ENCODE results near the gene CASTOR1.

Gene CASTOR1

DNA sequence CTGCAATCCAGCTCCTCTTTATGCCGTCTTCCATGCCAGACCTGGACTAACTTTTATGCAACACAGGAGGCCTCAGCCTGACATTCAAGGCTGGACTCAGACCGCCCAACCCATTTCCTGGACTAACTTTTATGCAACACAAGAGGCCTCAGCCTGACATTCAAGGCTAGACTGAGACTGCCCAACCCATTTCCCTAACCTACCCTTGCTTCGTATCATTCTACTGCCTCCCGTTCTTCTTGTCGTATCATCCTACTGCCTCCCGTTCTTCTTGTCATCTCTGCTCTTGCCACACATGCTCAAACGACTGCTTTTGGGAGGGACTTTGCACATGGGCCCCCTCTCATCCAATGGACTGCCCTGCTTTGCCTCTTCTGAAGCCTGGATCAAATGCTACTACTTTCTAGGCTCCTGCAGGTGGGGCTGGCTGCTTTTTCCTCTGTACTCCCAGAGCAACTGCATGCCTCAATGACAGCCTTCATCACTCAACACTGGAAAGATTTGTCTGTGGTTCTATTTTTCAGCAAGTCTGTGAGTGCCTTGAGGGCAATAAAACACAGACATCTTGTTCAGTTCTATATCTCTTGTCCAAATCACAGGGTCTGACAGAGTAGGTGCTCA, 29.6 kb upstream of the CASTOR1 start:
- no peak for DNase-seq

GRCh38 chr22:30317778-30318177, 28.5 kb upstream of the CASTOR1 start:
- DNase-seq: no peak

DNA sequence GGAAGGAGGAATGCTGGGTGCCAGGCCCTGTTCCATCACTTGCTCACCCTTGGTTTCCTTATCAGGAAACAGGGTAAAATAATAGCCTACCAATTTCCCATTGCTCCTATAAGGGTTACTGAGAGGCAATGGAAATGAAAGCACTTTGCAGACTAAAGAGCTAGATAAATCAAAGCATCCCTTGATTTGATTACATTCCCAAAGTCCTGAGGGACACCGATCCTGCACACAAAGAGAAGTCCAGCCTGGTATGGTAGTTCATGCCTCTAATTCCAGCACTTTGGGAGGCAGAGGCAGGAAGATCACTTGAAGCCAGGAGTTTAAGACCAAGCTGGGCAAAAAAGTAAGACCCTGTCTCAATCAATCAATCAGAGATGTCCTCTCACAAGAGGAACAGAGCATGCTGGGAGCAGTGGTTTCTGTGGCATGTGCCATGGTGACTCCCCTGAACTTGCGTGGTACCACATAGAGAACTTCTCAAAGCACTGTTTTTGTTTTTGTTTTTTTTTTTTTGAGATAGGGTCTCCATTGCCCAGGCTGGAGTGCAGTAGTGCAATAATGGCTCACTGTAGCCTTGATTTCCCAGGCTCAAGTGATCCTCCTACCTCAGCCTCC, 26.8 kb upstream of the CASTOR1 start:
- DNase-seq: no peak

DNA sequence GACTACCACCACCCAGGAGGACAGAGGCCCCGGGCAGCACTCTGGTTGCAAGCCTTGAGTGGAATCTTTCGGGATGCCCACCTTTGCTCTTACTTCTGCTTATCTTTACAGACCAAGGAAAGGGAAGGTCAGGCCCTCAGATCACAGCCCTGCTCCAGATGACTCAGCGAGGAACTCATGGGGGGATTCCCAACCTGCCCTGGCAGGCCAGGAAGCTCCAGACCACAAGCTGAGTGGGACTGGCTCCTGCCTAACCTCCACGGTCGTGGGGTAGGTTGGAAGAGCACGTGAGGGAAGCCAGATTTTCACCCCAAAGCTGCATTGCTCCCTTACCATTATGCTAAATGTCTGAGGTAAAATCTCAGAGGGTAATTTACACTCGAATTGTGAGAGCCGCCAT, 25.6 kb upstream of the CASTOR1 start:
- DNase-seq: peak; percentile 62

- no peak for DNase-seq
These were observed 24.4 kb upstream of the CASTOR1 start for GRCh38 chr22:30313527-30314363.

DNA sequence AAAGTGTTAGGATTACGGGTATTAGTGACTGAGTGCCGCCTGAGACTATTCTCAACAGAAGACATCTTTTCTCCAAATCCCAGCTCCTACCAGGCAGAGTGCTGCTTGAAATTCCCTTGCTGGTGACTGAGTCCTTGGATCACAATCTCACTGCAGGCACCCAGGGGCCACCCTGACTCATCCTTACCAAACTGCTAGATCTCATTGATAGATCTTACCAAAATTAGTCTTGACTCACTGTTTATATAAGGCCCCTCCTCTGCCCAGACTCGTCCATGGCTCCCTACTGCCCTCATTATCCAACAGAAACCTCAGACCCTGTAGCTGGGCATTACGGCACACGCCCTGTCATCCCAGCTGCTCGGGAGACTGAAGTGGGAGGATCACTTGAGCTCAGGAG, 22.7 kb upstream of the CASTOR1 start:
- peak; percentile 46 for DNase-seq

DNA sequence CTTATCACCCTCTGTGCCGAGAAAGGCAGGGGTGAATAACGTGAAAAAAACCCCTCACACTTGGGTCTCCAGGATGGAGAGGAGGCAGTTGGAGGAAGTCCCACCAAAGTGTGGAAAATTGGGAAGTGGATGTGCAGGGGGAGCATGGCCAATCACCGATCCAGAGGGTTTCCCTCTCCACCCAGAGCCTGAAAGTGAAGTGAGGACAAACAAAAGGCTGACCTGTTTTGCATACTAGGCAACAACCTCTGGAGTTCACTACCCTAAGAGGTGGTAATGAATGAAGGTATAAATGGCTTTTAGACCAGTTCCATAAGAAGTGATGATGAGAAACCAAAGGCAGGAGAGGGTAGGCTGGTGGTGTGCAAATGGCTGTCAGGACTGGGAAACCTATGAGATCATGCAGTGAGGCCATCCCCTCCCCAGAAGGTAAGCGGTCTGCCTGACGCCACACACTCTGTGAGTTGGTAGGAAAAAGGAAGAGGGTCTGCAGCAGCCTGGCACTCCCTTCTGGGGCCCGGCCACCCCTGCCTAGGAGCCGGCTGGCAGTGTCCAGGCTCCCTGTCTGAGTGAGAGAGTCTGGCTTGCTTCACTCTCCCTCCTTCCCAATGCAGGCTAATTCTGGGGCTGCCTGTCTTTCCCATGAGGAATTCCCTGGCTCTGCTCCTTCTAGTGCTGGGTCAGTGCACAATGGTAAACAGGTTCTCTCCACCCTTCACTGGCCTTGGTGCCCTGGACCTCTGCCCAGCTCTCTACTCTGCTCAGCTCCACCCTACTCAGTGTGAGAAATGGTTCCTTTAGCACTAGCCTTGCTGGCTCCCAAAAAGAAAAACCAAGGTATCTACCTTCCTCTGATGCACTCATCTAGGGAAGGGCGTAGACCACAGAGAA, 21.8 kb upstream of the CASTOR1 start:
- no peak for DNase-seq

- DNase-seq: no peak
These were observed 20.8 kb upstream of the CASTOR1 start for GRCh38 chr22:30309951-30310741.

DNA sequence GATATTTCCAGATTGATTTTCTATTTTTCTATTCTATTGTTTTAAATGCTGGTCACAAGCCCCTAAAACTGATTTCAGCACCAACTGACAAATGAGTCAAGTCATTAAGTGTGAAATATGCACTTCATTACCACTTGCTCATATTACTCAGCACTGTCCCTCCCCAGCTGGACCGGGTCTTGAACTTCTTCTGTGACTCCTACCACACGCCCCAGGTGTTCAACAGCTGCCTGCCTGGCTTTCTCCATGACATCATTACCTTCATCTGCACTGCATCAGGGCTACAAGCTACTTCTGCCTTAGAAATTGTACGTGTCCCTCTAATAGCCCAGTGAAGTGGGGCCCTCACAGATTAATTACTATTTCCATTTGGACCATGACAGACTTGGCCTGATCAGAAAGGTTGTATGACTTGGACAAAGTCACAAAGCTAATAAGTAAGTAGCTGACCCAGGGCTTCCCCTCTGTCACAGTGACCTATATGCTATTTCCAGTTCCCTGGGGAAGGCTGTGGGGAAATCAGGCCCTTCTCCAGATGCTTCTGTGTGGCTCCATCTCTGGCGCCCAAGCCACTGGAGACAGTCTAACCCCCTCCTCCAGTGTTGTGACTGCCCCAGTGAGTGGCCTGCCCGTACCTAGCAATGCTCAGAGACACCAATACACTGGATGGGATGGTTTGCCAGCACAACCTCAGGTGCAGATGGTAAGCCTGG, 19.4 kb upstream of the CASTOR1 start:
- peak; percentile 47 for DNase-seq

DNA sequence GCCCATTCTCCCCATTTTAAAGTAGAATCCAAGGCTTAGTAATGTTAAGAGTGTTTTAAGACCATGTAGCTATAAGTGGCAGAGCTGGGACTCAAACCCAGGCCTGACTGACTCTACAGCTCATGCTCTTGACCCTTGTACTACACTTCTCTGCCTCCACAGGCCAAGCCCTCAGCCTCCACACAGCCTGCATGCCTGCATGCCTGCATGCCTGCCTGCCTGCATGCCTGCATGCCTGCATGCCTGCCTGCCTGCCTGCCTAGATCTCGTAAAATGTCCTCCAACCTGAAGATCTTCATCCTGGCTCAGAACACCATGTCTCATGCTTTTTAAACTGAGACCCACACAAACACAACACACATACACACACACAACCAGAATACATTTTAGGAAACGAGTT, 18.8 kb upstream of the CASTOR1 start:
- DNase-seq: no peak

GRCh38 chr22:30307041-30307574, 17.8 kb upstream of the CASTOR1 start:
- no peak for DNase-seq

GRCh38 chr22:30306627-30307011, 17.3 kb upstream of the CASTOR1 start:
- no peak for DNase-seq

DNA sequence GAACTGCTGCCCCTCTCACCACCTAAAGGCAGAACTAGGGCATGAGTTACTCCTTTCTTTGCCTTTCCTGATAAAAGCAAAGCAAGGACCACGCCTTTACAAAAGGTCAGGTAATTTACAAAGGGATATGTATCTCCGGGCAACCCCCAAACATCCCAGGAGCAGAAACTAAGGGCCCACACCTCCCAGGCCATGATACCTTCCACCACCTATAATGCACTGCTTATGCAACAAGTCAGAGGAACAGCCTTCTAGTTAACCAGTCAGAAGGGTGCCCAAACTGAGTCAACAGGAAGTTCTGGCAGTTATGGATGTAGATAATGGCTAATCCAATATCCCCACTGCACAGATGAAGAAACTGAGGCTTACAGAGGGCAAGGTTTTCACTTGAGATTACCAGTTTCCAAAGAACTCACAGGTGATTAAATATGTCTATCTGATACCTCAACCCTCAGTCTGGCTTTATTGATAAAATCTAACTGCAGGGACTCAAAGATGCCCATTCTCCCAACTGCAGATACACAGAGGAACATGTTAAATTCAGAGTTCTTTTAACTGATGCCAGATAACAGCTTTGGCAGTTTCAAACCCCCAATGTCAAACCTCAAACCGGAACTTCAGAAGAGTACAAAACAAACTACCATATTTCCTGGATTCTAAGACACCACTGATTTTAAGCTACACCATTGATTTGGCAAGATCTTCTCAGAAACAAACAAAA, 16.8 kb upstream of the CASTOR1 start:
- no peak for DNase-seq

- DNase-seq: peak; percentile 58
These were observed 16.2 kb upstream of the CASTOR1 start for GRCh38 chr22:30305519-30305905.

GRCh38 chr22:30304495-30305244, 15.4 kb upstream of the CASTOR1 start:
- no peak for DNase-seq

DNA sequence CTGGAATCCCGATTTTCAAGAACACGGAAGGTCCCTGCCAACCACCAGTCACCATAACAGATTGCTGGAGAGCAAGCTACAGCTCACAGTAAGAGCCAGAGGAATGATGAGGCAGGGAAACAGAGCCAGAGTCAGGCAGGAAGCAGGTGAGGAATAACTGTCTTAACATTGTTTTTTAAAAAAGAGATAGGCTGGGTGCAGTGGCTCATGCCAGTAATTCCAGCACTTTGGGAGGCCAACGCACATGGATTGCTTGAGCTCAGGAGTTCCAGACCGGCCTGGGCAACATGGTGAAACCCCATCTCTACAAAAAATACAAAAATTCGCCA, 13.5 kb upstream of the CASTOR1 start:
- no peak for DNase-seq

GRCh38 chr22:30301995-30302809, 12.9 kb upstream of the CASTOR1 start:
- no peak for DNase-seq

DNA sequence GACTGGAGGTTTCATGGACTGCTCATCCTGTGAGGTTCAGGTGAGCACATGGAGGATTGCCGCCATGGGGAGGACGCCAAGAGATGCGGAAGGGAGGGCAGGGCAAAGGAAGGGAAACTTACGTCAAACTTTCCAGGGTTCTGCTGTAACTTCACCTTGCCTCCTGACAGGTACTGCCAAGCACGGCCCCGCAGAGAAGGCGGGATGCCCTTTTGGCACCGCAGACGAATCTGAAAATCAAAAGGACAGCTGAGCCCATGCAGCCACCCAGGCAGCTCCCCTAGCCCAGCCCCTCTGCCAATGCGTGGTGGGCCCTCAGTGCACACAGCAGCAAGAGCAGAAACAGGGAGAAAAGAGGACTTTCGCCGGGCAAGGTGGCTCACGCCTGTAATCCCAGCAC, 10.0 kb upstream of the CASTOR1 start:
- DNase-seq: no peak
